NCI-H1436 (cell line): Measurements from ENCODE around the gene CARMIL3.
A peak's percentile ranks its signal among the peaks of the same experiment; 100 is the strongest.

Experiments used
- DNase-seq: peaks from one replicate; lab custom pipeline; 2025; lab: John Stamatoyannopoulos, UW

CARMIL3 gene

GRCh38 chr14:24076302-24076601 is 24.4 kb downstream of the CARMIL3 start:
- no peak for DNase-seq

DNA sequence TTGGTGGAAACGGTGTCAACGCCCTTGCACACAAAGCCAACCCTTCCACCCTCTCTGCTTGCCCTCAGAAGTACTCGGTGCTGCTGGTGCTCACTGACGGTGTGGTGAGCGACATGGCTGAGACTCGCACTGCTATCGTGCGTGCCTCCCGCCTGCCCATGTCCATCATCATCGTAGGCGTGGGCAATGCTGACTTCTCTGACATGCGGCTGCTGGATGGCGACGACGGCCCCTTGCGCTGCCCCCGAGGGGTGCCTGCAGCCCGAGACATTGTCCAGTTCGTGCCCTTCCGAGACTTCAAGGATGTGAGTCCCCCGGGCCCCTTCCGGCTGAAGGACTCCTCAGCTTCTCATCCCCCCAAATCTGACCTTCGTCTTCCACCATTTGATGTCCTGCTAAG is 25.3 kb downstream of the CARMIL3 start:
- no peak for DNase-seq

GRCh38 chr14:24078146-24078545 is 26.3 kb downstream of the CARMIL3 start:
- peak; percentile 58 for DNase-seq

GRCh38 chr14:24079491-24080141 is 27.8 kb downstream of the CARMIL3 start:
- DNase-seq = peak; percentile 9

DNA sequence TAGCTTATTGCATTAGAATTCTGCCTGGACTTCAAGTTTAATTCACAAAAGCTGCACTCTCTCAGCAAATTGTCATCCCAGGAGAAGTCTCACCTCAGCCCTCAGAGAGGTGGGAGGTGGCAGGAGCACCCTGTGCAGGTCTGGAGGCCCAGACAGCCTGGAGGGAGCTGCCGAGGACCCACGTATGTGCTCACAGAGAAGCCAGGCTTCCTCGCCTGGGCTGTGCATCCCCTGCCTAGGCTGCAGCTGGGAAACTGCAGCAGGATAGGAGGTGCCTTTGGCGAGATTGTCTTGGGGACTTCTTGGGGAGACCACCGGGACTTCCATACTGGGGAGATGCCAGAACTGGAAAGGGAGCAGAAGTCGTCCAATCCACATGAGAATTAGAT is 28.3 kb downstream of the CARMIL3 start:
- no peak for DNase-seq

GRCh38 chr14:24080888-24081738 is 29.3 kb downstream of the CARMIL3 start:
- peak; percentile 37 for DNase-seq

GRCh38 chr14:24081739-24082211 is 30.0 kb downstream of the CARMIL3 start:
- no peak for DNase-seq

DNA sequence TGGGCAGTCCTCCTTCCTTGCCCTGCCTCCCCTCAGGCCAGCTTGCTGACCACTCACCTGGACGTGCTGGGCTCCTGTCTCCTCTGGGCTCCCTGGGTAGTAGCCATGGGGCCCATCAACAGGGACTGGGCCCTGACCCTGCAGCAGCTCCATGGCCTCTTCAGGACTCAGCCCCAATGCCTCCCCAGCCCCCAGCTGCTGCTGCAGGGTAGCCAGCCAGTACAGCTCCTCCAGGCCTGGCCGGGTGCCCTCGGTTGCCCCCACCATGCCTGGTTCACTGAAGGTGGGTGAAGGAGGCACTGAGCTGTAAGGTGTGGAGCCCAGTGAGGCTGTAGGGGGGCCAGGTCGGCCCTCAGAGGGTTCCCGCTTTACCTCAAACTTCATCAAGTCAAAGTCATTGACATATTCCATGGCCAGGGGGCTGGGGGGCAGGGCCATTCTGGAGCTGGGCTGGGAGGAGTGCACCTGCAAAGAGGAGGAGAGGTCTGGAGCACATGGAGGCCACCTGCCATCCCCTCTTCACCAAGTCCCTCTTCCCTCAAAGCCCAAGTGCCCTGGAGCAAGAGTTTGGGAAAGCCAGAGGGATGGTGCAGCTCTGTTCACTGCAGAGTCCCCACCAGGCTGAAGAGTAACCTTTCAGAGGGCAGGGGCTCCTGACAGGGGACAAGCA is 30.7 kb downstream of the CARMIL3 start:
- DNase-seq = no peak

GRCh38 chr14:24083462-24083861 is 31.7 kb downstream of the CARMIL3 start:
- no peak for DNase-seq

DNA sequence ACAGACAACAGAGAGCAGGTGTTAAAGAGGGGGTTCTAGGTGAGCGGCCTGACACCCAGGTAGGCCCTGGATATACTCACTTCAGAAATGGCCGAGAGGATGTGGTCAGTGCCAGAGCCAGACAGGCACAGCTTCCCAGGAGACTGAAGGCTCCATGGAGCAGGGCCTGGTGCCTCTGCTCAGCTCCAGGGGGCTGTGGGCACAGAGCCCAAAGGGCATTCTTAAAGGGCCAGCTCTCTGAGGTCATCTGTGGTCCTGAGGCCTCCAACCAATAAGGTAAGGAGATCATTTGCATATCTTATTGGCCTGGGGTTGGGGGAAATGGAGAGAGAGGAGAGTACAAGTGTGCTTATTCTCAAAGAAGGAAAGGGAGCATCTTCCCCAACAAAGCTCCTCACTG is 32.6 kb downstream of the CARMIL3 start:
- DNase-seq = no peak

DNA sequence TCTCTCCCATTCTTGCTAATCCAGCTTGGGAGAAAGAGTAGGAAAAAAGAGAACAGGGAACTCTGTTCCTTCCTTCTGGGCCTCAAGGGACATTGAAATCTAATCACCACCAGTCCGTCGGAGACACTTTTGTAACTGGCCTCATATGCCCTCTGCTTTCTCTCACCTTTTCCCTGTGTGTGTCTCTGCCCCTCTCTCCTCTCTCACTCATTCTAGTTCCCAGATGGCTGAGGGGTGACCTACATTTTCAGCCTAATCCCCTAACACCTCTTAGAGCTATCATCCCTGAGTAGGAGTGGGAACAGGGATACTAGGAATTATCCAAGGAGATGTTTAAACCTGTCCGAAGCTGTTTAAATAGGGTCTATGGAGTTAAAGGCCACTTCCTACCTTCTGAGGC is 33.4 kb downstream of the CARMIL3 start:
- no peak for DNase-seq

GRCh38 chr14:24086193-24086955 is 34.6 kb downstream of the CARMIL3 start:
- no peak for DNase-seq

DNA sequence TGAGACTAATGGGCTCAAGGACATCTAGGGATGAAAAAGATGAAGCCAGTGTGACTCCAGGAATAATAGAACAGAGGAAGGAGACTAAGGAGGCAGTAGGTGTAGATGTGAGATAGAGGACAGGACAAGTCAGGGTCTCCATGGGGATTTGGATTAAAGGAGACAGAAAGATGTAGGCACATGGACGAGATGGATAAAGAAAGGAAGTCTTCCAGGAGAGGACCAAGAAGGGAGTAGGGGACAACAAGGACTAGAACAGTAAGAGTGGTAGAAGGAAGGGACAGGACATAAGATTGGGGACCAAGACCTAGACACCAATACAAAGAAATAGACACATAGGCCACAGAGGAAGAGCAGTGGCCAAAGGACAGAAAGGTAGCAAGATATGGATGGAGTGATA is 35.2 kb downstream of the CARMIL3 start:
- DNase-seq = no peak

GRCh38 chr14:24088095-24088494 is 36.3 kb downstream of the CARMIL3 start:
- DNase-seq = no peak

DNA sequence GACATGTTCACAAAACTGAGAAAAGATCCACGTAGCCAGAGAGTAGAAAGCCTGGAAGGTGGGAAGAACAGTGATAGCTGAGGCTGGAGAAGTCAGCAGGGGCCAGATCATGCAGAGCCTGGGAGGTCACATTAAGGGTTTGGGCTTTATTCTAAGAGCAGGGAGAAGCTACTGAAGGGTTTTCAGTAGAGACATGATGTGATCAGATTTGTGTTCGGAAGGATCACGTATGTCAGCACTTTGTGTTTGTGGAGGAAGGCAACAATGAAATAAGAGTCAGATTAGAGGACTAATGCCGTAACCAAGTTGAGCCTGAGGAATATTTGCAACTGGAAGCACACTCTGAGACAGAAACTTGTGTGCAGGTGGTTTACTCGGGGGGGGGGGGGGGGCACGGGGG is 38.1 kb downstream of the CARMIL3 start:
- DNase-seq = no peak

- no peak for DNase-seq
These were observed 40.3 kb downstream of the CARMIL3 start for GRCh38 chr14:24092110-24092504.

DNA sequence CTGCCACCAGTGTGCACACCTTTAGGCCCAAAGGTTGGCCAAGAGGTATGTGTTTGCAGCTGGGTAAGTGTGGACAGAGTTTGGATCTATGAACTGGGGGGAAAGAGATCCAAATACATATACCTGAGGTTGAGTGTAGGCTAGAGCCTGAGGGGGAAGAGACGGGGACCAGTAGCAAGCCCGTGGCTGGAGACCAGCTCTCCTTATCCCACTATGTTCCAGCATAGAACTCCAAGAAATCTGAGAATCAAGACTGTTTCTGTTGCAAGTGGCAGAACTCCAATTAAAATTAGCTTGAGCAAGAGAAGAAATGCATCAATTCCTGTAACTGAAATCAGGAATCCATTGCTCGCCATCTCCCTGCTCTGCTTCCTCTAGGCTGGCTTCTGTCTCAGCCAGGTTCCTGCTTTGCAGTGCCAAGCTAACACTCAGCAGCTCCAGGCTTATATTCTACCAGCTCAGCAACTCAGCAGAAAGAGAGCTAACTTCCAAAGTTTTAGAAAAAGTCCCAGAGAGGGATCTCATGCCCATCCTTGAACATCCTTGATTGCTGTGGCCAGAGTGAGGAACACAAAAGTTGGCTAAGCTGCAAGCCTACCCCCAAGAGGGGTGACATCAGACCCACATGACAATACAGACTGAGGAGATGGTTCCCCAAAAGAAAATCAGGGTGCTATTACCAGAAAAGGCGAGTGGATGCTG is 40.8 kb downstream of the CARMIL3 start:
- DNase-seq = no peak

DNA sequence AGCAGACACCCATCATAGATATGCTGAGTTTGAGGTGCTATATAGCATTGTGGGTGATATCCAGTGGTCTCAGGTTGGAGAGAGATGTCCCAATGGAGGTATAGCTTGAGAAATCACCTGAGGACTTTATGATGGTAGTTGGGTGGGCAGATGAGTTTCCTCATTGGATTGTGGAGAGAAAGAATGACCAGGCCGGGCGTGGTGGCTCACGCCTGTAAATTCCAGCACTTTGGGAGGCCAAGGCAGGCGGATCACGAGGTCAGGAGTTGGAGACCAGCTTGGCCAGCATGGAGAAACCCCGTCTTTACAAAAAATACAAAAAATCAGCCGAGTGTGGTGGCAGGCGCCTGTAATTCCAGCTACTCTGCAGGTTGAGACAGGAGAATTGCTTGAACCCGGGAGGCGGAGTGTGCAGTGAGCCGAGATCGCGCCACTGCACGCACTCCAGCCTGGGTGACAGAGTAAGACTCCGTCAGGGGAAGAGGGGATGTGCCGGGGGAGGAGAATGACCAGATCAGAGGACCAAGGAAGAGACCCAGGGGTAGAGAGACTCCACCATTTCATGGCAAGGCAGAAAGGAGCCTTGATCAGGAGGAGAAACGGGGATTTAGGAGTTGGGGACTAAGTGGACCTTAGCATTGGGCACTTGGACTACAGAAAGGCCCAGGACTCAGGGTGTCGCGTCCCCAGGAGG is 41.5 kb downstream of the CARMIL3 start:
- no peak for DNase-seq

GRCh38 chr14:24093901-24094840 is 42.4 kb downstream of the CARMIL3 start, which contains the start of gene PCK2:
PCK2 (plus strand) TSS chr14:24094311; CDS start chr14:24094406, 95 bp downstream.
- DNase-seq = peak; percentile 89

DNA sequence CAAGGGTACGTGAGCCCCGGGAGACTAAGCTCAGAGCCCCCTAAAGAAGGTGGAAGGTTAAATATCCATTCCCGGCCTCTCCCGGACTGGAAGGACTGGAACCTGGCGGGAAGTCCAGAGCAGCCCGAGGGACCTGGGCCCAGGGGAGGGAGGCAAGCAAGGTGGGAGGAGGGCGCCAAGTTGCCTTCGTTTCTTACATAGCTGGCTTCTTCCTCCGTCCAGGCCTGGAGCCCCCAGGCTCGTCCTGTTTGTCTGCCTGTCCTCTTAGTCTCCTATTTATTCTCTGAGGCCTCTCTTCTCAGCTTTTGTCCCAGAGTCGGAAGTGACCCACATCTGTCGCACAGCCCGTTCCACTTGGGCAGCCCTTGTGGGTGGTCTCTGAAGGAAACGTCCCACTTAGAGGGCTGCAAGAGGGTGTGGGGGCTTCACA is 43.0 kb downstream of the CARMIL3 start:
- DNase-seq = no peak
